Progenitor cell of endocrine pancreas (in vitro differentiated cells): Measurements from ENCODE around the gene PEX11A. TPM values are rescaled to one million over a fixed set of nuclear protein-coding genes. Genes with fewer than 3 reads are reported as not detected.

Experiments
- DNase-seq: peaks from one replicate; pipeline ENCODE4 v3.0.0; 2021; ENCODE audit warnings: low spot score; ENCODE audit not compliant: unreplicated experiment
- H3K27ac Mint-ChIP-seq: 2 replicates; pipeline ENCODE4 v1.8.0; 2021; ENCODE audit warnings: mild to moderate bottlenecking, moderate library complexity, mixed read lengths
- H3K27me3 Mint-ChIP-seq: 2 replicates; pipeline ENCODE4 v1.8.0; 2021; ENCODE audit warnings: mixed read lengths
- H3K36me3 Mint-ChIP-seq: 2 replicates; pipeline ENCODE4 v1.8.0; 2022; ENCODE audit warnings: mixed read lengths; ENCODE audit not compliant: insufficient read depth
- H3K4me1 Mint-ChIP-seq: 2 replicates; pipeline ENCODE4 v1.8.0; 2021; ENCODE audit warnings: low read depth, mixed read lengths
- H3K4me3 Mint-ChIP-seq: 2 replicates; pipeline ENCODE4 v1.8.0; 2021; ENCODE audit warnings: low read depth, mild to moderate bottlenecking, moderate library complexity, mixed read lengths
- H3K9me3 Mint-ChIP-seq: 2 replicates; pipeline ENCODE4 v1.8.0; 2021; ENCODE audit warnings: low read depth, mixed read lengths
- total RNA-seq: library from RNA; stranded (reverse); gene quantifications from 2 replicates; pipeline ENCODE4 v1.2.1, GENCODE V29; 2021
- TF ChIP-seq, protein P1 (sequence below): fragments of 200-600 bp; sonication (generic); IDR thresholded peaks from one replicate; pipeline ENCODE4 v1.5.0; 2021; ENCODE audit warnings: antibody characterized with exemption, mild to moderate bottlenecking; ENCODE audit not compliant: unreplicated experiment

Gene PEX11A
- total RNA-seq, 1 donor from 2014 or later = 4.8 TPM

DNA sequence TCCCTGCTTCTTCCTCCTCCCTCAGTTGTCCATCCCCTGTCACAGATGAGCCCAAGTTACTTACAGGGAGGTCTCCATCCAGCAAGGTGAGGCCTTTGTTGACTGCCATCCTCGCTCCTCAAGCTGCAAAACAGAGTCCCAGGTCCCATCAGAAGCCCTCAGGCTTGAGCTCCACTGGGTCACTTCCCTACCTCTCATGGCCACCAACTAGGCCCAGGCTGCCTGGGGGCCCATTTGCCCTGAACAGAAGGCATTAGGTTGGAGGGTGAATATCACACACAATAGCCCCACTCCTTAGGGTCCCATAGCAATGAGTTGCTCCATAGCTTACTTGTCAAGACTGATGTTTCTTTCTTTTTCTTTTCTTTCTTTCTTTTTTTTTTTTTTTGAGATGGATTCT lies 13.2 kb downstream of the PEX11A start:
- TF ChIP-seq, protein P1, sequence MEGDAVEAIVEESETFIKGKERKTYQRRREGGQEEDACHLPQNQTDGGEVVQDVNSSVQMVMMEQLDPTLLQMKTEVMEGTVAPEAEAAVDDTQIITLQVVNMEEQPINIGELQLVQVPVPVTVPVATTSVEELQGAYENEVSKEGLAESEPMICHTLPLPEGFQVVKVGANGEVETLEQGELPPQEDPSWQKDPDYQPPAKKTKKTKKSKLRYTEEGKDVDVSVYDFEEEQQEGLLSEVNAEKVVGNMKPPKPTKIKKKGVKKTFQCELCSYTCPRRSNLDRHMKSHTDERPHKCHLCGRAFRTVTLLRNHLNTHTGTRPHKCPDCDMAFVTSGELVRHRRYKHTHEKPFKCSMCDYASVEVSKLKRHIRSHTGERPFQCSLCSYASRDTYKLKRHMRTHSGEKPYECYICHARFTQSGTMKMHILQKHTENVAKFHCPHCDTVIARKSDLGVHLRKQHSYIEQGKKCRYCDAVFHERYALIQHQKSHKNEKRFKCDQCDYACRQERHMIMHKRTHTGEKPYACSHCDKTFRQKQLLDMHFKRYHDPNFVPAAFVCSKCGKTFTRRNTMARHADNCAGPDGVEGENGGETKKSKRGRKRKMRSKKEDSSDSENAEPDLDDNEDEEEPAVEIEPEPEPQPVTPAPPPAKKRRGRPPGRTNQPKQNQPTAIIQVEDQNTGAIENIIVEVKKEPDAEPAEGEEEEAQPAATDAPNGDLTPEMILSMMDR = no peak
- Mint-ChIP-seq H3K4me1 (peaks cover 2% of the 10 kb centered on the region), H3K27me3 (peaks cover 12% of the 10 kb centered on the region), H3K36me3 (no peaks in the 10 kb centered on the region), H3K4me3 (no peak overlapping the region), H3K27ac (no peak overlapping the region), H3K9me3 (no peaks in the 10 kb centered on the region)
- DNase-seq = no peak

DNA sequence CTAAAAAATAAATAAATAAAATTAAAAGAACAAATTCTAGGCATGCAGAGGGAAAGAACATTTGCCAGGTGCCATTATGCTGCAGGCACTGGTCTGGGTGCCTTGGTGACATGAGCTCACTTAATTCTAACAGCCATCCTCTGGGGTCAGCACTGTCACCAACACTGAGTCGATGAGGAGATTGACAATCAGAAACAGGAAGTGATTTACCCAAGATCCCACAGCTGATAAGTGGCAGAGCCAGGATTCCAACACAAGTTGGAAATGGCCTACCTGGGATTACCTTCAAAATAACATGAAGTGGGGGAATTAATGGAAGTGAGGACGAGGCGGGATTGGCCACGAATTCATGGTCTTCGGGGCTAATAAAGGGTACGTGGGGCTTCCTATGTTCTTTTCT lies 14.9 kb downstream of the PEX11A start:
- Mint-ChIP-seq H3K4me3 (no peak overlapping the region), H3K9me3 (no peaks in the 10 kb centered on the region), H3K27ac (no peak overlapping the region), H3K27me3 (peaks cover 20% of the 10 kb centered on the region), H3K4me1 (peaks cover 2% of the 10 kb centered on the region), H3K36me3 (no peaks in the 10 kb centered on the region)
- DNase-seq = no peak
- TF ChIP-seq, protein P1 = no peak

DNA sequence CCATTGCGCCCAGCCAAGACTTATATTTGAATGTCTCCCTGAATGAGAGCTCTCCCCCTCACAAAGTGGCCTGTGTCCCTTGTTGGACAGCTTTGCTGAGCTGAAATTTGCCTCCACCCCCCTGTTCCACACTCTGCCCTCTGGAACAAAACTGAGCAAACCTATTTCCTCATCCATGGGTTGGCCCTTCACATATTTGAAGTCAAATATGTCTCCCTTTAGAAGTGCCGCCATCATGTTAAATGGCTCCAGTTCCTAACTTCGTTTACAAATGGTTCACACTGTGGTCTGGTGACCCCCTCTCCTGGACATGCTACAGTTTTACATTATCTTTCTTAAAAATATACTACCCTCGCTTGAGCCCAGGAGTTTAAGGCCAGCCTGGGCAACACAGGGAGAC lies 16.0 kb downstream of the PEX11A start:
- no peak for DNase-seq
- TF ChIP-seq, protein P1 = no peak
- no peaks in the 10 kb centered on the region for H3K9me3 Mint-ChIP-seq
- H3K4me3 Mint-ChIP-seq = no peak overlapping the region
- H3K27ac Mint-ChIP-seq = no peak overlapping the region
- peaks cover 24% of the 10 kb centered on the region for H3K27me3 Mint-ChIP-seq
- no peaks in the 10 kb centered on the region for H3K4me1 Mint-ChIP-seq
- no peaks in the 10 kb centered on the region for H3K36me3 Mint-ChIP-seq

DNA sequence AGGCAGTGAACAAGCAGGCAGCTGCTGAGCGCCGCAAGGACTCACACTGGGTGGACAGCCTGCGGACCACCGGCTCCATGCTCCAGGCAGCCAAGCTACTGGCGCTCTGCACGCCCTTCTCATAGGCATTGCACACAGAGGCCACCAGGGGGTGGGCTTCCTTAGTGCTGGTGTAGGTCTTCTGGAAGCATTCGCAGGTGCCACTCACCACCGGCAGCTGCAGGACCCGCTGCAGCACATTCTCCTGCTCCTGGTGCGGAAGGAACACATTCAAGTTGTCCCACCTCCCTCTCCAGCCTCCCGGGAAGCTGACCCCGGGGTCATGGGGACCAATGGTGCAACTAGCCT lies 17.4 kb downstream of the PEX11A start:
- Mint-ChIP-seq H3K4me1 (no peaks in the 10 kb centered on the region), H3K4me3 (no peak overlapping the region), H3K36me3 (no peaks in the 10 kb centered on the region), H3K27ac (no peak overlapping the region), H3K27me3 (peaks cover 30% of the 10 kb centered on the region), H3K9me3 (no peaks in the 10 kb centered on the region)
- TF ChIP-seq, protein P1 = peak; percentile 76
- peak; percentile 37 for DNase-seq

DNA sequence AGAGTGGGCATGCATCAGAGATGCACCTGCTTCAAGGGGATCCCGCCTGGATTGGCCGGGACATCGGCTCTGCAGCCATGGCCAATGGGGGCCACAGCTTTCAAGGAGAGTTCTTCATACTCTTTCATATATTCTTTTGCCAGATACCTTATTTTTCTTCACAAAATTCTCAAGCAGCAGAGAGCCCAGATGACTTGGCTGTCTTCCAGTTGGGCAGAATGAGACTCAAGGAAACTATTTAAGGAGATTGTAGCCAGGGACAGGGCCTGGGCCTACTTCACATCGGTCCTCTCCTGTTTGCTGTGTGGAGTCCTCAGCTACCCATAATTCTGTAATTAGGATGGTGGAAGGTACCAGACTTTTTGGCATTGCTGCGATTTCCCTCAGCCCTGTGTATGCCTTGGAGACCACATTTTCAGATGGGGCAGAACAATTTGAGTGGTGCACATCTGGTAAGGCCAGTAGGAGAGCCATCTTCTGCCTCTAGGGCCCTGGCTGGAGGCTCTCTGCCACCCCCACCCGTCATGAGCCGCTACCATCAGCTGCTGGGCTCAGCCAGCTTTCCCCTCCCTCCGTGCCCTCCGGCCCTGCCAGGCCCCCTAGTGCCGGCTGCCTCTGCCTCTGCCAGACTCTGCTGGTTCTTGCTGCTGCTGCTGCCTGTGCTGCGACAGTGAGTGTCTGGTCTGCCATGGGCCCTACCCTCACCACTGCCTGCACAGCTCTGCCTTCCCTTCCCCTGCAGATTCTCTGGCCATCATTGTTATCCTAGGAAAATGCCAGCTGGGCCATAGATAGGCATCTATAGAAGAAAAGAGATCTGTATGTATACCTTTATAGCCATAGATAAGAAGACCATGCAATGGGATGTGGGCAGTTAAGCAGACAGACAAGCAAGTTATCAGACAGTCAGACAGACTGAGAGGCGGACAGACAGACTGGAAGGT lies 18.1 kb downstream of the PEX11A start:
- DNase-seq = no peak
- Mint-ChIP-seq H3K36me3 (no peaks in the 10 kb centered on the region), H3K9me3 (no peaks in the 10 kb centered on the region), H3K4me3 (no peak overlapping the region), H3K4me1 (no peaks in the 10 kb centered on the region), H3K27me3 (peaks cover 36% of the 10 kb centered on the region), H3K27ac (no peak overlapping the region)
- TF ChIP-seq, protein P1 = no peak
